ENCODE measurements around the gene RAD9A. TPM values are rescaled to one million over a fixed set of nuclear protein-coding genes. Genes with fewer than 3 reads are reported as not detected.

The RAD9A gene
- total RNA-seq, 2 donors from 2014 or later, result 35.6 to 53.7 TPM

- no peaks in the 10 kb centered on the region for H3K9me3 Mint-ChIP-seq
These were observed 36.6 kb upstream of the RAD9A start for GRCh38 chr11:67355023-67355793.

GRCh38 chr11:67355794-67356386 lies 35.9 kb upstream of the RAD9A start:
- H3K36me3 Mint-ChIP-seq, result no peaks in the 10 kb centered on the region
- ATAC-seq (no peak), DNase-seq (ENCODE audit: low spot score in 2 of 2) (no peak)
- no peaks in the 10 kb centered on the region for H3K9me3 Mint-ChIP-seq
- peak overlapping the region; percentile 81 to 90 for H3K27ac Mint-ChIP-seq

More at GRCh38 chr11:67355023-67355793, 36.6 kb upstream of the RAD9A start:
- DNase-seq (ENCODE audit: low spot score in 2 of 2), result no peak
- no peak for ATAC-seq
- Mint-ChIP-seq H3K36me3 (no peaks in the 10 kb centered on the region), H3K27ac (peak overlapping the region in 1 of 2 donors; percentile 90)

- Mint-ChIP-seq H3K27ac (peak overlapping the region; percentile 81 to 90), H3K9me3 (no peaks in the 10 kb centered on the region), H3K36me3 (no peaks in the 10 kb centered on the region)
- DNase-seq (ENCODE audit: low spot score in 2 of 2) (no peak), ATAC-seq (no peak)
These were observed 35.4 kb upstream of the RAD9A start for GRCh38 chr11:67356387-67356863.

- Mint-ChIP-seq H3K27ac (peak overlapping the region; percentile 38 to 90), H3K36me3 (no peaks in the 10 kb centered on the region), H3K9me3 (no peaks in the 10 kb centered on the region)
- DNase-seq (ENCODE audit: low spot score in 2 of 2), result peak in 1 of 2 donors; percentile 74
- no peak for ATAC-seq
These were observed 34.8 kb upstream of the RAD9A start for GRCh38 chr11:67356864-67357561.

- ATAC-seq, result no peak
- no peaks in the 10 kb centered on the region for H3K9me3 Mint-ChIP-seq
These were observed 33.7 kb upstream of the RAD9A start for GRCh38 chr11:67357831-67358670.

GRCh38 chr11:67364169-67364568 lies 27.6 kb upstream of the RAD9A start:
- no peak for DNase-seq (ENCODE audit: low spot score in 2 of 2)
- H3K36me3 Mint-ChIP-seq, result no peaks in the 10 kb centered on the region
- no peak for ATAC-seq

More at GRCh38 chr11:67357831-67358670, 33.7 kb upstream of the RAD9A start:
- no peak for DNase-seq (ENCODE audit: low spot score in 2 of 2)
- Mint-ChIP-seq H3K36me3 (no peaks in the 10 kb centered on the region), H3K27ac (peak overlapping the region in 1 of 2 donors; percentile 51)

GRCh38 chr11:67364783-67365722 lies 26.7 kb upstream of the RAD9A start:
- H3K27ac Mint-ChIP-seq, result no peak overlapping the region
- no peak for ATAC-seq

More at GRCh38 chr11:67364169-67364568, 27.6 kb upstream of the RAD9A start:
- H3K27ac Mint-ChIP-seq, result no peak overlapping the region
- no peaks in the 10 kb centered on the region for H3K9me3 Mint-ChIP-seq

GRCh38 chr11:67365736-67366444 lies 25.9 kb upstream of the RAD9A start:
- H3K36me3 Mint-ChIP-seq, result no peaks in the 10 kb centered on the region
- ATAC-seq (no peak), DNase-seq (ENCODE audit: low spot score in 2 of 2) (no peak)
- no peaks in the 10 kb centered on the region for H3K9me3 Mint-ChIP-seq
- H3K27ac Mint-ChIP-seq, result no peak overlapping the region

More at GRCh38 chr11:67364783-67365722, 26.7 kb upstream of the RAD9A start:
- DNase-seq (ENCODE audit: low spot score in 2 of 2), result no peak
- Mint-ChIP-seq H3K36me3 (no peaks in the 10 kb centered on the region), H3K9me3 (no peaks in the 10 kb centered on the region)

GRCh38 chr11:67366546-67366945 lies 25.2 kb upstream of the RAD9A start:
- DNase-seq (ENCODE audit: low spot score in 2 of 2), result no peak
- Mint-ChIP-seq H3K36me3 (no peaks in the 10 kb centered on the region), H3K27ac (no peak overlapping the region), H3K9me3 (no peaks in the 10 kb centered on the region)
- no peak for ATAC-seq

- H3K27ac Mint-ChIP-seq, result no peak overlapping the region
- no peak for ATAC-seq
- DNase-seq (ENCODE audit: low spot score in 2 of 2), result no peak
- no peaks in the 10 kb centered on the region for H3K36me3 Mint-ChIP-seq
- H3K9me3 Mint-ChIP-seq, result no peaks in the 10 kb centered on the region
These were observed 24.6 kb upstream of the RAD9A start for GRCh38 chr11:67366961-67367760.

GRCh38 chr11:67367761-67368227 lies 24.0 kb upstream of the RAD9A start:
- no peak overlapping the region for H3K27ac Mint-ChIP-seq
- ATAC-seq (no peak), DNase-seq (ENCODE audit: low spot score in 2 of 2) (no peak)
- no peaks in the 10 kb centered on the region for H3K36me3 Mint-ChIP-seq
- H3K9me3 Mint-ChIP-seq, result no peaks in the 10 kb centered on the region

- no peaks in the 10 kb centered on the region for H3K36me3 Mint-ChIP-seq
- DNase-seq (ENCODE audit: low spot score in 2 of 2), result no peak
- no peaks in the 10 kb centered on the region for H3K9me3 Mint-ChIP-seq
- no peak overlapping the region for H3K27ac Mint-ChIP-seq
- peak; percentile 61 to 82 for ATAC-seq
These were observed 23.2 kb upstream of the RAD9A start for GRCh38 chr11:67368621-67369020.

- Mint-ChIP-seq H3K9me3 (no peaks in the 10 kb centered on the region), H3K27ac (no peak overlapping the region), H3K36me3 (no peaks in the 10 kb centered on the region)
- ATAC-seq (no peak), DNase-seq (ENCODE audit: low spot score in 2 of 2) (no peak)
These were observed 22.5 kb upstream of the RAD9A start for GRCh38 chr11:67369275-67369674.

GRCh38 chr11:67369801-67370284 lies 21.9 kb upstream of the RAD9A start:
- H3K9me3 Mint-ChIP-seq, result no peaks in the 10 kb centered on the region
- ATAC-seq, result no peak
- no peaks in the 10 kb centered on the region for H3K36me3 Mint-ChIP-seq
- no peak for DNase-seq (ENCODE audit: low spot score in 2 of 2)
- no peak overlapping the region for H3K27ac Mint-ChIP-seq
